CD4-positive, alpha-beta T cell (primary cell): ENCODE measurements around the gene HDAC9. TPM values are rescaled to one million over a fixed set of nuclear protein-coding genes. Genes with fewer than 3 reads are reported as not detected.

ENCODE experiments used
- ATAC-seq: fragments of 200-7000 bp; cut with Tn5 transposase; one replicate; pipeline ENCODE4 v1.10.0; 2022; ENCODE audit warnings: mild to moderate bottlenecking; ENCODE audit not compliant: poor library complexity
- CTCF ChIA-PET: fragments of 350-600 bp; sonication (Branson Sonifier 250); formaldehyde crosslinking; loops from one replicate; lab custom pipeline; 2021; ENCODE audit warnings: antibody characterized with exemption, inconsistent platforms; lab: Charles Lee
- POLR2A ChIA-PET: fragments of 350-600 bp; sonication (Branson Sonifier 250); formaldehyde crosslinking; loops from one replicate; lab custom pipeline; 2021; ENCODE audit warnings: antibody characterized with exemption, inconsistent platforms; lab: Charles Lee
- DNase-seq, 14 experiments: peaks; one replicate each; pipeline ENCODE4 v3.0.0-alpha.2; 2013 to 2020; ENCODE audit warnings: mixed read lengths in 2 of 14
- H3K27ac ChIP-seq, 2 donors: one replicate each; pipeline versions ENCODE4 v1.5.1 to v1.7.0; 2013; ENCODE audit warnings: low read length in 2 of 2, low read depth in 1 of 2, mild to moderate bottlenecking in 1 of 2
- H3K27me3 ChIP-seq, 2 experiments: 1 replicate in 1 of 2; 2 replicates in 1 of 2; pipeline versions ENCODE4 v1.6.1 to v1.7.0; 2013; ENCODE audit warnings: low read length in 2 of 2, control low read depth in 1 of 2, mild to moderate bottlenecking in 1 of 2, moderate library complexity in 1 of 2; ENCODE audit not compliant: insufficient read depth in 2 of 2, control insufficient read depth in 1 of 2
- H3K36me3 ChIP-seq: one replicate; pipeline ENCODE4 v1.6.1; 2013; ENCODE audit warnings: low read length, control low read depth; ENCODE audit not compliant: insufficient read depth
- H3K4me1 ChIP-seq: one replicate; pipeline ENCODE4 v1.6.1; 2013; ENCODE audit warnings: low read length, control low read depth; ENCODE audit not compliant: insufficient read depth
- H3K4me3 ChIP-seq: one replicate; pipeline ENCODE4 v1.5.1; 2013; ENCODE audit warnings: mild to moderate bottlenecking, low read length, moderate library complexity
- H3K9me3 ChIP-seq, 2 experiments: 1 replicate in 1 of 2; 2 replicates in 1 of 2; pipeline versions ENCODE4 v1.6.1 to v1.7.0; 2013; ENCODE audit warnings: low read length in 2 of 2, mild to moderate bottlenecking in 2 of 2, control low read depth in 1 of 2, moderate library complexity in 1 of 2; ENCODE audit not compliant: control insufficient read depth in 1 of 2, insufficient read depth in 1 of 2
- H3K27ac Mint-ChIP-seq: one replicate; pipeline ENCODE4 v1.8.0; 2020; ENCODE audit warnings: mixed read lengths
- H3K27me3 Mint-ChIP-seq: one replicate; pipeline ENCODE4 v1.8.0; 2021; ENCODE audit warnings: mixed read lengths
- H3K36me3 Mint-ChIP-seq: one replicate; pipeline ENCODE4 v1.8.0; 2021; ENCODE audit warnings: low read depth, mixed read lengths
- H3K4me1 Mint-ChIP-seq: one replicate; pipeline ENCODE4 v1.8.0; 2021; ENCODE audit warnings: low read depth, mixed read lengths
- H3K4me3 Mint-ChIP-seq: one replicate; pipeline ENCODE4 v1.8.0; 2020; ENCODE audit warnings: mild to moderate bottlenecking, mixed read lengths
- H3K9me3 Mint-ChIP-seq: one replicate; pipeline ENCODE4 v1.8.0; 2020; ENCODE audit warnings: mixed read lengths
- CTCF ChIP-seq: fragments of 200-600 bp; IDR thresholded peaks from one replicate; pipeline ENCODE4 v1.8.0; 2022; ENCODE audit warnings: antibody characterized with exemption, mild to moderate bottlenecking
- intact Hi-C, 2 experiments: fragments of 100-400 bp; cut with DNase I in 1 of 2; cut with micrococcal nuclease in 1 of 2; formaldehyde crosslinking; loops; one replicate each; pipeline versions ENCODE4 v1.15.1 to v1.9.0; 2023 to 2025; cut with DNase I, micrococcal nuclease
- total RNA-seq, 174 experiments: library from RNA in 2 of 174; stranded (reverse) in 2 of 174; gene quantifications; one replicate each; pipeline ENCODE4 v1.2.3 and lab custom pipeline; 2021 to 2026

HDAC9 gene
- total RNA-seq, 2 experiments from 2014 or later = 0.73 to 1.2 TPM

- H3K4me1 ChIP-seq = no peaks in the 10 kb centered on the region
- no peaks in the 10 kb centered on the region for H3K27me3 Mint-ChIP-seq
- no peaks in the 10 kb centered on the region for H3K4me1 Mint-ChIP-seq
- H3K9me3 Mint-ChIP-seq = no peaks in the 10 kb centered on the region
- TF ChIP-seq CTCF = no peak
- H3K9me3 ChIP-seq = no peaks in the 10 kb centered on the region
- no peaks in the 10 kb centered on the region for H3K36me3 Mint-ChIP-seq
- no peak overlapping the region for H3K27ac ChIP-seq
- no peak for DNase-seq
- ChIA-PET CTCF (no interaction called here), POLR2A (no interaction called here)
- ATAC-seq = no peak
- no peaks in the 10 kb centered on the region for H3K36me3 ChIP-seq
- no peak overlapping the region for H3K4me3 Mint-ChIP-seq
- intact Hi-C loops = no loop called here
- no peak overlapping the region for H3K4me3 ChIP-seq
- no peak overlapping the region for H3K27ac Mint-ChIP-seq
- no peaks in the 10 kb centered on the region for H3K27me3 ChIP-seq
Observed at GRCh38 chr7:18780938-18781337, 285.4 kb downstream of the HDAC9 start.

- Mint-ChIP-seq H3K36me3 (no peaks in the 10 kb centered on the region), H3K9me3 (peaks cover 4% of the 10 kb centered on the region), H3K27me3 (no peaks in the 10 kb centered on the region), H3K27ac (no peak overlapping the region), H3K4me3 (no peak overlapping the region), H3K4me1 (no peaks in the 10 kb centered on the region)
- H3K9me3 ChIP-seq = peaks cover 0 to 3% of the 10 kb centered on the region in 2 experiments
- no peak for DNase-seq
- ChIA-PET POLR2A (no interaction called here), CTCF (no interaction called here)
- no peak for ATAC-seq
- intact Hi-C loops = no loop called here
- H3K4me3 ChIP-seq = no peak overlapping the region
- no peaks in the 10 kb centered on the region for H3K4me1 ChIP-seq
- H3K27ac ChIP-seq = no peak overlapping the region
- H3K36me3 ChIP-seq = no peaks in the 10 kb centered on the region
- no peaks in the 10 kb centered on the region for H3K27me3 ChIP-seq
- no peak for TF ChIP-seq CTCF
Observed at GRCh38 chr7:18786196-18786727, 290.7 kb downstream of the HDAC9 start.

DNA sequence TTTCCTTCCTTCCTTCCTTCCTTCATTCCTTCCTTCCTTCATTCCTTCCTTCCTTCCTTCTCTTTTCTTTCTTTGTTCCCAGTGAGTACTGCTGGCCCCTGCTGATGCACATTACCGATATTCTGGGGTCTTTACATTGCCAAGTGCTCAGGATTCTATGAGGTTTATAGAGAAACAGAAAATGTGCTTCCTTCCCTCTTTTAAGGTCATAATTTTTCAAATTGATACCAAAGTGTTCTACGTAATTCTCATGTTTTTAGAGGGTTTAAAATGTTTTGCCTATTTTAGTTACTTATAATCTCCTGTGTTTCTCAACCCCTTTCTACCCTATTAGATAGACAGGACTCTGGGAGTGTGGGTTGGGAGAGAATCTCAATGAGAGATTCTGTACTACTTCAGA lies 291.2 kb downstream of the HDAC9 start:
- Mint-ChIP-seq H3K27ac (no peak overlapping the region), H3K4me1 (no peaks in the 10 kb centered on the region), H3K36me3 (no peaks in the 10 kb centered on the region), H3K4me3 (no peak overlapping the region), H3K27me3 (no peaks in the 10 kb centered on the region), H3K9me3 (peaks cover 4% of the 10 kb centered on the region)
- ChIA-PET POLR2A (no interaction called here), CTCF (no interaction called here)
- H3K36me3 ChIP-seq = no peaks in the 10 kb centered on the region
- DNase-seq (no peak), ATAC-seq (no peak)
- H3K9me3 ChIP-seq = peaks cover 0 to 3% of the 10 kb centered on the region in 2 experiments
- no peaks in the 10 kb centered on the region for H3K4me1 ChIP-seq
- intact Hi-C loops = no loop called here
- H3K27ac ChIP-seq = no peak overlapping the region
- H3K4me3 ChIP-seq = no peak overlapping the region
- no peak for TF ChIP-seq CTCF
- H3K27me3 ChIP-seq = no peaks in the 10 kb centered on the region
